CD8-positive, alpha-beta memory T cell (primary cell): ENCODE data around the gene FAM185A. TPM values are rescaled to one million over a fixed set of nuclear protein-coding genes. Genes with fewer than 3 reads are reported as not detected.
"Not testable (repeated sequence)": the region's sequence is repeated elsewhere in the genome, so short reads cannot be mapped to it uniquely, and the experiment has no call there.

ENCODE experiments used
- CTCF ChIA-PET: fragments of 350-600 bp; sonication (Branson Sonifier 250); formaldehyde crosslinking; loops from one replicate; lab custom pipeline; 2021; ENCODE audit warnings: antibody characterized with exemption; lab: Charles Lee
- POLR2A ChIA-PET: fragments of 350-600 bp; sonication (Branson Sonifier 250); formaldehyde crosslinking; loops from one replicate; lab custom pipeline; 2021; ENCODE audit warnings: antibody characterized with exemption; lab: Charles Lee
- DNase-seq, 5 donors: peaks; one replicate each; pipeline versions ENCODE4 v3.0.0 to v3.0.0-alpha.2; 2020 to 2022; ENCODE audit warnings: mixed read lengths in 1 of 5
- H3K27ac ChIP-seq: one replicate; pipeline ENCODE4 v1.7.0; 2013; ENCODE audit warnings: low read depth, mild to moderate bottlenecking, low read length, moderate library complexity
- H3K27me3 ChIP-seq: 2 replicates; pipeline ENCODE4 v1.7.0; 2013; ENCODE audit warnings: low read length, mild to moderate bottlenecking; ENCODE audit not compliant: insufficient read depth, poor library complexity, severe bottlenecking
- H3K36me3 ChIP-seq: 2 replicates; pipeline ENCODE4 v1.7.0; 2013; ENCODE audit warnings: mild to moderate bottlenecking, low read length, moderate library complexity; ENCODE audit not compliant: insufficient read depth
- H3K4me1 ChIP-seq: 2 replicates; pipeline ENCODE4 v1.7.0; 2013; ENCODE audit warnings: mild to moderate bottlenecking, low read length, moderate library complexity; ENCODE audit not compliant: insufficient read depth
- H3K4me3 ChIP-seq: 2 replicates; pipeline ENCODE4 v1.7.0; 2013; ENCODE audit warnings: mild to moderate bottlenecking, low read length
- H3K9me3 ChIP-seq: 2 replicates; pipeline ENCODE4 v1.7.0; 2013; ENCODE audit warnings: mild to moderate bottlenecking, low read length
- H3K27ac Mint-ChIP-seq, 8 donors: one replicate each; pipeline ENCODE4 v1.8.0; 2020 to 2021; ENCODE audit warnings: mixed read lengths in 8 of 8, mild to moderate bottlenecking in 6 of 8, inconsistent platforms in 3 of 8, moderate library complexity in 3 of 8
- H3K27me3 Mint-ChIP-seq, 2 donors: one replicate each; pipeline ENCODE4 v1.8.0; 2020 to 2021; ENCODE audit warnings: mixed read lengths in 2 of 2, mild to moderate bottlenecking in 1 of 2, moderate library complexity in 1 of 2
- H3K36me3 Mint-ChIP-seq, 3 donors: one replicate each; pipeline ENCODE4 v1.8.0; 2020 to 2021; ENCODE audit warnings: mixed read lengths in 3 of 3, inconsistent platforms in 1 of 3, mild to moderate bottlenecking in 1 of 3
- H3K4me1 Mint-ChIP-seq, 3 donors: one replicate each; pipeline ENCODE4 v1.8.0; 2020 to 2021; ENCODE audit warnings: mixed read lengths in 3 of 3, inconsistent platforms in 1 of 3, mild to moderate bottlenecking in 1 of 3
- H3K4me3 Mint-ChIP-seq, 7 donors: one replicate each; pipeline ENCODE4 v1.8.0; 2020 to 2021; ENCODE audit warnings: mixed read lengths in 7 of 7, mild to moderate bottlenecking in 6 of 7, moderate library complexity in 4 of 7, inconsistent platforms in 2 of 7
- H3K9me3 Mint-ChIP-seq, 5 donors: one replicate each; pipeline ENCODE4 v1.8.0; 2020 to 2022; ENCODE audit warnings: mixed read lengths in 5 of 5, mild to moderate bottlenecking in 3 of 5, moderate library complexity in 2 of 5, inconsistent platforms in 1 of 5
- polyA plus RNA-seq: library from polyadenylated mRNA; unstranded; fragments of 300-500 nt; fragmentation: Illumina TruSeq; gene quantifications from one replicate; pipeline ENCODE4 v1.2.3, GENCODE V29; 2021
- total RNA-seq, 2 experiments: library from RNA; stranded (reverse); gene quantifications; one replicate each; pipeline ENCODE4 v1.2.3, GENCODE V29; 2021

Gene FAM185A
- total and polyA plus RNA-seq, 3 experiments from 2014 or later = 8.9 to 11.4 (median 10.4) TPM

GRCh38 chr7:102838572-102839101, 89.8 kb downstream of the FAM185A start:
- H3K4me3 Mint-ChIP-seq, H3K9me3 Mint-ChIP-seq, CTCF ChIA-PET: not testable (repeated sequence)

GRCh38 chr7:102840404-102840803, 91.6 kb downstream of the FAM185A start:
- no peaks in the 10 kb centered on the region for H3K36me3 ChIP-seq
- POLR2A ChIA-PET = no interaction called here
- H3K9me3 ChIP-seq = no peaks in the 10 kb centered on the region
- no peaks in the 10 kb centered on the region for H3K4me1 ChIP-seq
- DNase-seq = no peak
- Mint-ChIP-seq H3K9me3 (no peaks in the 10 kb centered on the region), H3K36me3 (peaks cover 5 to 21% (median 19%) of the 10 kb centered on the region in 3 donors), H3K4me1 (no peaks in the 10 kb centered on the region), H3K4me3 (no peak overlapping the region), H3K27me3 (no peaks in the 10 kb centered on the region), H3K27ac (no peak overlapping the region)
- no peak overlapping the region for H3K27ac ChIP-seq
- CTCF ChIA-PET = no interaction called here
- no peaks in the 10 kb centered on the region for H3K27me3 ChIP-seq
- no peak overlapping the region for H3K4me3 ChIP-seq

More at GRCh38 chr7:102838572-102839101, 89.8 kb downstream of the FAM185A start:
- H3K36me3 Mint-ChIP-seq = peaks cover 7 to 24% (median 21%) of the 10 kb centered on the region in 3 donors
- H3K27me3 Mint-ChIP-seq, POLR2A ChIA-PET, H3K9me3 ChIP-seq, DNase-seq, H3K36me3 ChIP-seq, H3K4me1 Mint-ChIP-seq, H3K4me3 ChIP-seq, H3K27me3 ChIP-seq, H3K27ac ChIP-seq, H3K4me1 ChIP-seq, H3K27ac Mint-ChIP-seq: not testable (repeated sequence)

- DNase-seq = no peak
- Mint-ChIP-seq H3K4me1 (no peaks in the 10 kb centered on the region), H3K27ac (no peak overlapping the region), H3K4me3 (no peak overlapping the region), H3K36me3 (peaks cover 4 to 19% (median 18%) of the 10 kb centered on the region in 3 donors), H3K27me3 (no peaks in the 10 kb centered on the region), H3K9me3 (no peaks in the 10 kb centered on the region)
- ChIA-PET CTCF (no interaction called here), POLR2A (no interaction called here)
- no peaks in the 10 kb centered on the region for H3K9me3 ChIP-seq
- no peaks in the 10 kb centered on the region for H3K36me3 ChIP-seq
- no peaks in the 10 kb centered on the region for H3K4me1 ChIP-seq
- no peaks in the 10 kb centered on the region for H3K27me3 ChIP-seq
- no peak overlapping the region for H3K4me3 ChIP-seq
- no peak overlapping the region for H3K27ac ChIP-seq
These were observed 92.5 kb downstream of the FAM185A start for GRCh38 chr7:102841290-102841689.

DNA sequence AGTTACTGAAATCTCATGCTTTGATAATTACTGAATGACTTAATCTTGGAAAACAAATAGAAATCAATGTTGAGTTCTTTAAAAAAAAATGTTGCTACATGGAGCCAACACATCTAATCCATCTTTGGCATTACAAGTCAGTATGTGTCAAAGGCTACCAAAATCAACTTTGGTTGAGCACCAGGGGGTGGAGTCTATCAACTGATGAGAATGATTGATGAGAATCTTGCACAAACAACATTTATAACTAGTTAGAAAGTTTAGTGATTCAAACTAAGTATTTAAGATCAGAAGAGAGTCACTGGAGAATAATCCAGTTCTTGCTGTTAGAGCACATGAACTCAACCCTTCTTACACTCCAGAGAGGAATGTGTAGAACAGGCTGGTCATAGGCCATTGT, 93.5 kb downstream of the FAM185A start:
- ChIA-PET CTCF (no interaction called here), POLR2A (no interaction called here)
- Histone ChIP-seq H3K4me3 (no peak overlapping the region), H3K36me3 (no peaks in the 10 kb centered on the region), H3K27ac (no peak overlapping the region), H3K4me1 (no peaks in the 10 kb centered on the region), H3K27me3 (no peaks in the 10 kb centered on the region), H3K9me3 (no peaks in the 10 kb centered on the region)
- DNase-seq = no peak
- peaks cover 0 to 12% (median 12%) of the 10 kb centered on the region in 3 donors for H3K36me3 Mint-ChIP-seq
- no peak overlapping the region for H3K4me3 Mint-ChIP-seq
- H3K4me1 Mint-ChIP-seq = no peaks in the 10 kb centered on the region
- no peaks in the 10 kb centered on the region for H3K9me3 Mint-ChIP-seq
- H3K27ac Mint-ChIP-seq = no peak overlapping the region
- H3K27me3 Mint-ChIP-seq = no peaks in the 10 kb centered on the region

GRCh38 chr7:102843850-102844249, 95.1 kb downstream of the FAM185A start:
- Histone ChIP-seq H3K27ac (no peak overlapping the region), H3K4me1 (no peaks in the 10 kb centered on the region), H3K27me3 (no peaks in the 10 kb centered on the region), H3K9me3 (no peaks in the 10 kb centered on the region), H3K4me3 (no peak overlapping the region), H3K36me3 (no peaks in the 10 kb centered on the region)
- Mint-ChIP-seq H3K4me1 (no peaks in the 10 kb centered on the region), H3K27ac (no peak overlapping the region), H3K4me3 (no peak overlapping the region), H3K27me3 (no peaks in the 10 kb centered on the region), H3K9me3 (no peaks in the 10 kb centered on the region), H3K36me3 (peaks cover 0 to 8% (median 5%) of the 10 kb centered on the region in 3 donors)
- ChIA-PET POLR2A (no interaction called here), CTCF (interaction anchor here (1.1 kb wide), 1 partner anchor 22 kb away, joined by 3 read pairs; no protein-coding TSS in a partner anchor)
- DNase-seq = no peak

DNA sequence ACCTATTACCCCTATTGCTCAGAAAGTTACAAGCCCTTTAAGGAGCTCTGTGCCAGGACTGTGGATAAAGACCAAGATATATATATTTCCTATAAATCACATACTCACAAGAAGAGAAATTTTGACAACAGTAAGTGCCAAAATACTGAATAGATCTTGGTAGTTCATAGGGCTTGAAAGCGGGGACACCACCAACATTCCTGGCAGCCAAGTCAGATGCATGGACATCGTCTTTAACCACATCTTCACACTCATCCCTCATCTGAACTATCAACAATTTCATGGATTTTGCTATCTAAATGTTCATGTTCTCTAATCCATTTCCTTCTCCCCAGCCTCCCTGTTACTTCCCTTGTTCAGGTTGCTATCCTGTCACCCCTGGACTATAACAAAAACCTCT, 96.5 kb downstream of the FAM185A start:
- Histone ChIP-seq H3K9me3 (no peaks in the 10 kb centered on the region), H3K27me3 (no peaks in the 10 kb centered on the region), H3K36me3 (no peaks in the 10 kb centered on the region), H3K4me3 (no peak overlapping the region), H3K4me1 (no peaks in the 10 kb centered on the region), H3K27ac (no peak overlapping the region)
- H3K36me3 Mint-ChIP-seq = peaks cover 0 to 8% (median 4%) of the 10 kb centered on the region in 3 donors
- ChIA-PET CTCF (no interaction called here), POLR2A (no interaction called here)
- no peaks in the 10 kb centered on the region for H3K27me3 Mint-ChIP-seq
- no peak overlapping the region for H3K4me3 Mint-ChIP-seq
- no peaks in the 10 kb centered on the region for H3K4me1 Mint-ChIP-seq
- DNase-seq = no peak
- H3K9me3 Mint-ChIP-seq = no peaks in the 10 kb centered on the region
- no peak overlapping the region for H3K27ac Mint-ChIP-seq

GRCh38 chr7:102849079-102849478, 100.3 kb downstream of the FAM185A start:
- H3K27me3 ChIP-seq = no peaks in the 10 kb centered on the region
- H3K9me3 ChIP-seq = no peaks in the 10 kb centered on the region
- H3K4me1 Mint-ChIP-seq = no peaks in the 10 kb centered on the region
- H3K4me3 ChIP-seq = no peak overlapping the region
- H3K27ac Mint-ChIP-seq = no peak overlapping the region
- no peak for DNase-seq
- H3K4me3 Mint-ChIP-seq = no peak overlapping the region
- H3K36me3 ChIP-seq = no peaks in the 10 kb centered on the region
- H3K4me1 ChIP-seq = no peaks in the 10 kb centered on the region
- no peak overlapping the region for H3K27ac ChIP-seq
- H3K27me3 Mint-ChIP-seq = peaks cover 0 to 5% of the 10 kb centered on the region in 2 donors
- peaks cover 4 to 8% (median 5%) of the 10 kb centered on the region in 5 donors for H3K9me3 Mint-ChIP-seq
- POLR2A ChIA-PET = no interaction called here
- CTCF ChIA-PET = no interaction called here
- H3K36me3 Mint-ChIP-seq = peaks cover 5 to 16% (median 12%) of the 10 kb centered on the region in 3 donors

- Histone ChIP-seq H3K27ac (no peak overlapping the region), H3K4me1 (no peaks in the 10 kb centered on the region), H3K4me3 (no peak overlapping the region), H3K36me3 (no peaks in the 10 kb centered on the region), H3K9me3 (no peaks in the 10 kb centered on the region), H3K27me3 (no peaks in the 10 kb centered on the region)
- Mint-ChIP-seq H3K9me3 (peaks cover 4 to 8% (median 5%) of the 10 kb centered on the region in 5 donors), H3K27ac (no peak overlapping the region), H3K4me3 (no peak overlapping the region), H3K27me3 (peaks cover 0 to 5% of the 10 kb centered on the region in 2 donors), H3K36me3 (peaks cover 5 to 16% (median 12%) of the 10 kb centered on the region in 3 donors), H3K4me1 (no peaks in the 10 kb centered on the region)
- POLR2A ChIA-PET = no interaction called here
- no peak for DNase-seq
- CTCF ChIA-PET = no interaction called here
These were observed 100.7 kb downstream of the FAM185A start for GRCh38 chr7:102849538-102849937.
